22Rv1 (cell line): ENCODE measurements around the gene PKD2L1.

Experiments used
- ZFX ChIP-seq: fragments of 450-650 bp; IDR thresholded peaks from 2 replicates; pipeline ENCODE4 v1.6.1; 2017; ENCODE audit warnings: antibody characterized with exemption, borderline replicate concordance
- TF ChIP-seq, protein P1 (sequence below): fragments of 450-650 bp; IDR thresholded peaks from 2 replicates; pipeline ENCODE4 v1.5.1; 2017; ENCODE audit warnings: mild to moderate bottlenecking

DNA sequence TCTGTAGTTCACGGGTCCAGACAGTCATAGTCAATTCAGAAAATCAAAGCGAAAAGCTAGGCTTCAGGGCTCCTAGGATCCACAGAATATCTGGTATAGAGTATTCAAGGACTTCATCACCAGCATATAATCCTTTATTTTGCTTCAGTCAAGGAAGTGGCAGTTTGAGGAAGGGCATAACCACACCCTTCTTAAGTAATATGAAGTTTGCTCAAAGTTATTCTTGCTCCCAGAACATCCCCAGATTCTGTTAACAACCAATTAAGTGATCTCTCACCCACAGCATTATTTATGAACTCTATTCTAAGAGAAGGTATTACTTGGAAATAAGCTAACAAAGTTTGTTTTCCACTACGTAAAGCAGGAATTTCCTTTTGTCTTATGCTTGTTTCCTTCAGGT, 75.8 kb downstream of the PKD2L1 start:
- TF ChIP-seq, protein P1, sequence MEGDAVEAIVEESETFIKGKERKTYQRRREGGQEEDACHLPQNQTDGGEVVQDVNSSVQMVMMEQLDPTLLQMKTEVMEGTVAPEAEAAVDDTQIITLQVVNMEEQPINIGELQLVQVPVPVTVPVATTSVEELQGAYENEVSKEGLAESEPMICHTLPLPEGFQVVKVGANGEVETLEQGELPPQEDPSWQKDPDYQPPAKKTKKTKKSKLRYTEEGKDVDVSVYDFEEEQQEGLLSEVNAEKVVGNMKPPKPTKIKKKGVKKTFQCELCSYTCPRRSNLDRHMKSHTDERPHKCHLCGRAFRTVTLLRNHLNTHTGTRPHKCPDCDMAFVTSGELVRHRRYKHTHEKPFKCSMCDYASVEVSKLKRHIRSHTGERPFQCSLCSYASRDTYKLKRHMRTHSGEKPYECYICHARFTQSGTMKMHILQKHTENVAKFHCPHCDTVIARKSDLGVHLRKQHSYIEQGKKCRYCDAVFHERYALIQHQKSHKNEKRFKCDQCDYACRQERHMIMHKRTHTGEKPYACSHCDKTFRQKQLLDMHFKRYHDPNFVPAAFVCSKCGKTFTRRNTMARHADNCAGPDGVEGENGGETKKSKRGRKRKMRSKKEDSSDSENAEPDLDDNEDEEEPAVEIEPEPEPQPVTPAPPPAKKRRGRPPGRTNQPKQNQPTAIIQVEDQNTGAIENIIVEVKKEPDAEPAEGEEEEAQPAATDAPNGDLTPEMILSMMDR: no peak
- no peak for TF ChIP-seq ZFX
